IPS DF 19.7 (cell line): ENCODE results near the gene FNDC10.

Experiments used
- DNase-seq: peaks from one replicate; pipeline ENCODE4 v3.0.0-alpha.2; 2013; ENCODE audit warnings: low read depth, low spot score

FNDC10 gene

DNA sequence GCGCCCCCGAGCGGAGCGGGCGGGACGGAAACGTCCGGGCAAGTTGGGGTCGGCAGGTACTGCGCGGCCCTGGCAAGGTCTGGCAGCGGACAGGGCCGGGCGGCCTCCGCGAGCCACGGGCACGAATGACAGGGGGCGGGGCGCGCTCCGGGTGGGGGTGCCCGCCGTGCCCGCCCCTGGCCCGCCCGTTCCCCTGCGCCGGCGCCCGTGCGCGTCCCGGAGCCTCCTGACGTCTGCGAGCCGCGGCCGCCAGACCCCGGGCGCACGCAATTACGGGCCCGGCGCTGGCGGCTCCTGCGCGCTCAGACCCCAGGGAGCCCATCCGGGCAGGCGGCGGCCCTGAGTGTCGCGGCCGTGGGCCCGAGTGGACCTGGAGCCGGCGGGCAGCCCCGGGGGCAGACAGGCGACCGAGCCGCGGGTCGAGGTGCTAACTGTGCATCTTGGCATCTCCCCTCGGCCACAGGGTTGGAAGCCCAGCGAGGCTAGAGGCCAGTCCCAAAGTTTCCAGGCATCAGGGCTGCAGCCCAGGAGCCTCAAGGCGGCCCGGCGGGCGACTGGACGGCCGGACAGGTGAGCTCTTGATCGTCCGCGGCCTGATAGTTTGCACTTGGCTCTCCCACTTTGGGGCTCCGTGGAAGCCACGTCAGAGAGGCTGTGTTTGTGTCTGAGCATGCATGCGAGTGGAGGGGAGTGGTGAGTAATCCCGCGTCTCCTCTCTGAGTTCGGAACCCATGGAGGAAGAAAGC is 16.3 kb upstream of the FNDC10 start:
- no peak for DNase-seq

DNA sequence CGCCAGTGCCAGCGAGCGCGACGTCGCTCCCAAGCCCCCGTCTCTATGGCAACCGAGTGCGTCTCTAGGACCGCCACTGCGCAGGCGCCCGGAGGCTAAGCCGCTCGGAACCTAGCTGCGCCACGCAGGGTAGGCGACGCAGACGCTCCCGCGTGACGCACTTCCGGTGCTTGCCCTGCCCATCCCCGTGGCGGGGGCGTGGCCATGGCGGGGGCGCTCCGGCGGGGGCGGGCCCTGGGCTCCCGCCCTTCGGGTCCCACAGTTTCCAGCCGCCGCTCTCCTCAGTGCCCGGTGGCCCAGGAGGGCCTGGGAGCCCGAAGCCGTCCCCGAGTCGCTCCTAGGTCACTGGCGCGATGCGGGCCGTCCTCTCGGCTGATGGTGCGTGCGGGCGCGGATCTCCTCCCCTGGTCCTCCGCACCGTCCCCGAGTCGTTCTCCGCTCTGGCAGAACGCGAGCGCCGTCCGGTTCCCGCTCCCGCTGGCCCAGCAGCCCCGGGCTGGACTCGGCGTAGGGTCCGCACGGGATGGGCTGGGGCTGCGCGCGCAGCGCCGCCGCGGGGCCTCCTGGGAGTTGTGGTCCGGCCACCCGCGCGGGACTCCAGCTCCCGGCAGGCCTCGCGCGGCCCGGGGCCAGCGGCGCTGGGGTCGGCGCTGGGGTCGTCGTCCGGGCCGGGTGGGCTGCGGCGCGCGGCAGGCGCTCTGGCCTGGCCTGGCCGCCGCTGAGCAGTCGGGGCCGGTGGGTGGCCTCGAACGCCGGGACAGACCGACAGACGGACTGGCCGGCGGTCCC is 15.5 kb upstream of the FNDC10 start, which contains the start of gene MIB2:
MIB2 (plus strand) TSS at position 245 of the 789 bp plus-strand sequence. CDS start 7,953 bp downstream, outside the sequence.
- peak; percentile 85 for DNase-seq

DNA sequence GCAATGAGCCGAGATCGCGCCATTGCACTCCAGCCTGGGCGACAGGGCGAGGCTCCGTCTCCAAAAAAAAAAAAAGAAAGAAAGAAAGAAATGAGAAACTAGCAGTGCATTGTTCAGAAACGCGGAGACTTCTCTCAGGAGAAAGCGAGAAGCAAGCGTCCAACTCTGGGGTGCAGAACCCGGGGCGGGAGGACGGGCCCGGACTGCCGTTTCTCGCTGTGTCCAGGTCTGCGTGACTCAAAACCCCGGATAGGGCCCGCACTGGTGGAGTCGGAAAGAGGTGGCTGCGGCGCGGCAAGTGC is 15.0 kb upstream of the FNDC10 start:
- DNase-seq: no peak

DNA sequence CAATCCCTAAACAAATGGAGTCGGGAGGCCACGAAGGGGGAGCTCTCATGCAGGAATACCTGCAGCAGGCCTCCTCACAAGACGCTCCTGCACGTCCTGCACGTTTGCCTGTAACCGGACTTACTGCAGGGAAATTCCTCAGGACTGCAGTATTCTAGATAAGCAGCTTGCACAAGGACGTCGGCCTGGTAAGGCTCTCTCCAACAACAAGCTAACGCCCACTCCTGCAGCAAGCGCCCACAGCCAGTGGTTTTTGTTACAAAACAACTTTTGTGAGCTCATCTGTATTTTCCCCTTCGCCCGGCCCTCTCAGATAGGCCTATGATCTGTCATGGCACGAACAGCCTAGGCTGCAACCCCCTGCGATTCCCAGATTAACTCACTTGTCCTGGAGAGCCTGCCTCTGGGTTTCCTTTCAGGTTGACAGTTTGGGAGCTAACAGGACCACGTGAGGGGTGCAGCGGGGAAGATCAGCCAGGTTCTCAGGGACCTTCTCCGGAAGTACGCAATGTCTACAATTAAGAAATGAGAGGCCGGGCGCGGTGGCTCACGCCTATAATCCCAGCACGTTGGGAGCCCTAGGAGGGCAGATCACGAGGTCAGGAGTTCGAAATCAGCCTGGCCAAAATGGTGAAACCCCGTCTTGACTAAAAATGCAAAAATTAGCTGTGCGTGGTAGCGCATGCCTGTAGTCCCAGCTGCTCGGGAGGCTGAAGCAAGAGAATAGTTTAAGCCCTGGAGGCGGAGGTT is 14.4 kb upstream of the FNDC10 start:
- no peak for DNase-seq

DNA sequence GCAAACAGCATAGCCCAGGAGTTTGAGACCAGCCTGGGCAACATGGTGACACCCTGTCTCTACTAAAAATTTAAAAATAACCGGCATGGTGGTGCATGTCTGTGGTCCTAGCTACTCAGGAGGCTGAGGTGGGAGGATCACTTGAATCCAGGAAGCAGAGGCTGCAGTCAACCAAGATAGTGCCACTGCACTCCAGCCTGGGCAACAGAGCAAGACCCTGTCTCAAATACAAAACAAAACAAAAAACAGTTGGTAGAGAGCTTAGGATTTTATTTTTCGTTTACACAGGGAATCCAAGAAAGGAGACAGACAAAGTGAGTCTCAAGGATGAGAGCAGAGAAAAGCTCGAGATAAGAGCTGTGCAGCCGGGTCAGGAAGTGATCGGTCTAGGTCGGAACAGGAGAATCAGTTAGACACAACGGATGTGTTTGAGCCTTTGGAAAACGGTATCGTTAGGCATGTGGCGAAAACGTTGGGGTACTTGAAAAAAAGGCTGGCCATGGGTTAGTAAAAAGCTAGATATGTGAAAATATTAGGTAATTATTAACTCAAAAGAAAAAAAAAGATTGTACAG is 13.7 kb upstream of the FNDC10 start:
- DNase-seq: no peak

DNA sequence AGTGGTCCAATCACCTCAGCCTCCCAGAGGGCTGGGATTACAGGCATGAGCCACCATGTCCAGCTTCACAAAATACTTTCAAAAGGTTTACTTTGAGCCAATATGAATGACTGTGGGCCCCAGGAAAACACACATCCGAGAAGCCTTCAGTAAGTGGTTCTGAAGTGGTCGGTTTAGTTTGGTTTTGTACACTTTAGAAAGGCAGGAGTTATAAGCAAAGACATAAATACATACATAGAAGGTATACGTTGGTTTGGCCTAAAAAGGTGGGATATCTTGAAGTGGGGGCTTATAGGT is 12.1 kb upstream of the FNDC10 start:
- DNase-seq: no peak

DNA sequence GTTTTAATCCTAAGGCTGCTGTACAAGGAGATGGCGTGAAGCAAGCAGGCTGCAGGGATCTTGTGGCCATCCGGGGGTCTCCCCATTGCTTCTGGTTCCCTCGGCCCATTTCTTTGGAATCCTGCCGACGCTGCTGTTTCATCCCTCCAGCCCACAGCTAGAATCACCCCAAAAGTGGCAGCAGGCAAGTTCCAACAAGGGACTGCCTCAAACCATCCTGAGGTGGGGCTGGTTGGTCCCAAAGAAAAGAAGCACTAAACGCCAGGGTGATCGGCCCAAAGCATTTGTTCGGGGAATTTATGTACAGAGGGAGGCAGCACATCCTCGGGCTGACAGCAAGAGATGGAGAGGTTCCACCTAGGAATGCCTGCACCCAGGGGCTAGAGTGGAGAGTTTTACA is 10.9 kb upstream of the FNDC10 start:
- no peak for DNase-seq

DNA sequence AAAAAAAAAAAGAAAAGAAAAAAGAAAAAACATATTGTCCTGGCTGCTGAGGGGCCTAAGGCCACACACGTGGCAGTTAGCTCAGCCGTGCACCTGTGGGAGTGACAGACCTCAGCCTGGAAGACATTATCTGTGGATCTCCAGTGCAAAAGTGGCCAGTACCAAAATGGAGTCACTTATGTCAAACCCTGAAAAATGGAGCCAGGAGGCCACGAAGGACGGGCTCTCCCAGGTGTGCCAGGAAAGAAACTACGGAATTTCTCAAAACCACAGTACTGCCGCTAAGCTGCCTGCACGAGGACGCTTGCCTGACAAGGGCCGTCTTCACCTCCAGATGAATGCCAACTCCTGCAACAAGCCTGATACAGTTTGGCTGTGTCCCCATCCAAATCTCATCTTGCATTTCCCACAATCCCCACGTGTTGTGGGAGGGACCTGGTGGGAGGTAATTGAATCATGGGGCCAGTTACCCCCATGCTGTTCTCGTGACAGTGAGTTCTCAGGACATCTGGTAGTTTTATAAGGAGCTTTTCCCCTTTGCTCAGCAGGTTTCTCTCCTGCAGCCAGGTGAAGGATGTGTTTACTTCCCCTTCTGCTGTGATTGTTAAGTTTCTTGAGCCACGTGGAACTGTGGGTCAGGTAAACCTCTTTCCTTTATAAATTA is 10.0 kb upstream of the FNDC10 start:
- no peak for DNase-seq

DNA sequence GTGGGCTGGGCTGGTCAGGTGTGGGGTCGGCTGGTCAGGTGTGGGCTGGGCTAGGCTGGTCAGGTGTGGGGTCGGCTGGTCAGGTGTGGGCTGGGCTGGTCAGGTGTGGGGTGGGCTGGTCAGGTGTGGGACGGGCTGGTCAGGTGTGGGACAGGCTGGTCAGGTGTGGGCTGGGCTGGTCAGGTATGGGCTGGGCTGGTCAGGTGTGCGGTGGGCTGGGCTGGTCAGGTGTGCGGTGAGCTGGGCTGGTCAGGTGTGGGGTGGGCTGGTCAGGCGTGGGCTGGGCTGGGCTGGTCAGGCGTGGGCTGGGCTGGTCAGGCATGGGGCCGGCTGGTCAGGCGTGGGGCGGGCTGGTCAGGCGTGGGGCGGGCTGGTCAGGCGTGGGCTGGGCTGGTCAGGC is 6.3 kb upstream of the FNDC10 start:
- no peak for DNase-seq

DNA sequence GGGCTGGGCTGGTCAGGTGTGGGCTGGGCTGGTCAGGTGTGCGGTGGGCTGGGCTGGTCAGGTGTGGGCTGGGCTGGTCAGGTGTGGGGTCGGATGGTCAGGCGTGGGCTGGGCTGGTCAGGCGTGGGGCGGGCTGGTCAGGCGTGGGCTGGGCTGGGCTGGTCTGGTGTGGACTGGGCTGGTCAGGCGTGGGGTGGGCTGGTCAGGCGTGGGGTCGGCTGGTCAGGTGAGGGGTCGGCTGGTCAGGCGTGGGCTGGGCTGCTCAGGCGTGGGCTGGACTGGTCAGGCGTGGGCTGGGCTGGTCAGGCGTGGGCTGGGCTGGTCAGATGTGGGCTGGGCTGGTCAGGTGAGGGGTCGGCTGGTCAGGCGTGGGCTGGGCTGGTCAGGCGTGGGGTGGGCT is 5.8 kb upstream of the FNDC10 start:
- DNase-seq: no peak

DNA sequence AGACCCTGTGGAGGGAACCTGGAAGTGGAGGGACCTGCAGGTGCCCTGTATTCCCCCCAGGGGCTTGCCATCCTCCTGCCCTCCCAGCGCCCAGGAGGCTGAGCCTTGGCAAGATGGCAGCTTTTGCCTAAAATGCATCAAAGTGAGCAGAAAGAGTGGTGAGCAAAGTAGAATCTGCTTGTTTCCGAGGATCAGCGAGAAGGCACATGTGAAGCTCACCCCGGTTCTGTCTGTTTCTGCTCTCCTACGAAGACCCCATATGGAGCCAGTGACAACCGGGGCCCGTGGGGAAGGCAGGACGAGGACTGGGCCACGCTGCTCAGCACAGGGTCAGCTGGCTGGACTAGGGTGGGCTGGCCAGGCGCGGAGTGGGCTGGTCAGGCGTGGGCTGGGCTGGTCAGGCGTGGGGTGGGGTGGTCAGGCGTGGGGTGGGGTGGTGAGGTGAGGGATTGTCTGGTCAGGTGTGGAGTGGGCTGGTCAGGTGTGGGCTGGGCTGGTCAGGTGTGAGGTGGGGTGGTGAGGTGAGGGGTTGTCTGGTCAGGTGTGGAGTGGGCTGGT is 5.2 kb upstream of the FNDC10 start:
- no peak for DNase-seq

DNA sequence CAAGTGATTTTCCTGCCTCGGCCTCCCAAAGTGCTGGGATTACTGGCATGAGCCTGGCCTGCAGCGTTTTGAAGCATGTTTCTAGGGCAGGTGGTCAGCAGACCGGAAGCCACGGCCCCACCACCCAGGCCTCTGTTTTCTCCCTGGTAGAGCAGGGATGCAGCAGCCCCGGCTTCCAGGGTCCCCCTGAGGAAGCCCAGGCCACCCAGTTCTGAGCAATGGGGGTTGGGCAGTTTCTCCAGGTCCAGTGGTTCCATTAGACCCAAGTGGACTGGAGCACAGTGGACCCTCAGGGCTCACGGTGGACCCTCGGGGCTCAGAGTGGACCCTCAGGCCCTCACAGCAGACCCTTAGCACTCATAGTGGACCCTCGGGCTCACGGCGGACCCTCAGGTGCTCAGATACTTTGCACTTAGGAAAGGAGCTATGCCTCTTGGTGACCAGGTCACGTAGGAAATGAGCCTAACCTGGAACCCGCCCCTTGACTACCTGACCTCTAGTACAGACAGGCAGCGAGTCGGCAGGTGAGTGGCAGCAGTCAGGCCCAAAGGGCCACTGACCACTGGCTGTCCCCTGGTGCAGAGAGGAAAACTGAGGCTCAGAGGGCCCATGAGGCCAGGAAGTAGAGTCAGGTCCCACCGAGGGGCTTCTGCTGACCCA is 4.6 kb upstream of the FNDC10 start:
- no peak for DNase-seq

DNA sequence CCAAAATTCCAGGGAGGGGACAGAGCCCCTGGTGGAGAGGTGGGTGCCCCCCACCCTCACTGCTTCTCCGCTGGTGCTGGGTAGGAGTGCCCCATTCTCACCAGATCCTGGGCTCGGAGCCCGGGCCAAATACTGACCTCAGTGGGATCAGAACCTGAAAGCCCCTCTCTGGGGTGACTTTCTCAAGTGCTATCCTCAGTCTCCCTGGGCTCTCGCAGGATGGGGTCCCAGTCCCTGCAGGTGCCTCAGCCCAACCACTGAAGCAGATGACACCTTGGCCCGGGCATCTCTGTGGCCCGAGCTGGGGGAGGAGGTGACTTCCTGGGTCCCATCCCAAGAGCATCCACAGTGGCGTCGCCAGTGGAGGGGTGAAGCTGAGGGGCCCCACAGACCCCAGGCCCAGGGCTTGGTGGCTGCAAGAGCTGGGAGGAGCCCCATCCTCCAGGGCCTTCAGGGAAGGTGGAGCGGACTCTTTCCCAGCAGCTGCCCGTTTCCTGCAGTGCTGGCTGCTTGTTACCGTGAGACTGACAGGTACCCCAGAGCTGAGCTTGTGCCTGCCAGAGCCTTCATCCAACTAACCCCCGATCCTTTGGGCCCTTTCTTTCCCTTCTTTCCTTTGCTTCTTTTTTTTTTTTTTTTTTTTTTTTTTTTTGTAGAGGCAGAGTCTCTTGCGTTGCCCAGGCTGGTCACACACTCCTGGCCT is 3.9 kb upstream of the FNDC10 start:
- DNase-seq: no peak

DNA sequence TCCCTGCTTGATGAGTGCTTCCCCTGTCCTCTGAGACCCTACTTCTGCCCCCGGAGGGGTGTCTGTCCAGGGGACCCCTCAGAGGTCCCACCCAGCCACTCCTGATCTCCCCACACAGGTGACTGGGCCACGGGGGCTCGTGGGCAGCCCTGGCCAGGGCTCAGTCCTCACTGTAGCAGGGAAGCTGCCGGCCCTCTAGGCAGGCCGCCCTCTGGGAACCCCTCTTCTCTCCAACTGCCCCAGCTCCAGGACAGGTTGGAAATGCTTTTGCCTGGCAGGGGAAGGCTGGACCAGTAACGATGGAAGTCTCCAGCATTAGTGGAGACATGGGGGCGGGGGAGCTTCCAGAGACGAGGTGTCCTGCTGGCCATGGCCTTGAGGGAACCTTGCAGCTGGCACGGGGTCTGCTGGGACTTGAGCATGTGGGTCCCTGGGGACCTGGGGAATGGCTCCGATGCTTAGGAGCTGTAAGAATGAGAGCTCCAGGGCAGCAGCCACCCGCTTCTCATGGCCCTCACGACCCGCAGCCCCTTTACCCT is 3.1 kb upstream of the FNDC10 start:
- DNase-seq: no peak

DNA sequence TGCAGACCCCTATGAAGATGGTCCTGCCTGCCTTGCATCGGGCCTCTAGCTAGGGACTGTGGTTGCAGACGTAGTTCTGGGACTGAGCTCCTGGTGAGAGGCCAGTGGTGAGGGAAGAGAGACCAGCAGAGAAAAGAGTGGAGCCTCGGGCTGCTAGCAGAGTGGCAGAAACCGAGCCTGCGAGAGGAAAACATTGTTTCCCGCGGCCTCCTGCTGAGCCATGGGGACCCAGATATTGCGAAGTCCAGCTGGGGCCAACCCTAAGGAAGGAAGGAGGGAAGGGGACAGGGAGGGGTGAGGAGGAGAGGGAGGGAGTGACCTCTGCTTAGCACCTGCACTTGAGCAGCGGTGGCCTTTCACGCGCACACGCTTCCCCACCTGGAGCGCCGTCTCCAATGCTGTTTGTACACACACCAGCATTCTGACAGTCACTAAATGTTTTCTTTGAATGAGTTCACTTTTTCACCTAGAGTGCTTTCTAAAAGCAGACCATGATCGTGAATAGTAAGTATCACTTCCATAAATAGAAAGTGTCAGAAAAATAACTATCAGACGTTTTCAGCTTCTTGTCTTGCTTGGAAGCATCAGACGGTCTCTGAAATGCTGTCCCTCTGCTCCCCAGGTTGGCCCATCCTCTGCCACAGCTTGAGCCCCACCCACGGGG is 2.5 kb upstream of the FNDC10 start:
- no peak for DNase-seq

DNA sequence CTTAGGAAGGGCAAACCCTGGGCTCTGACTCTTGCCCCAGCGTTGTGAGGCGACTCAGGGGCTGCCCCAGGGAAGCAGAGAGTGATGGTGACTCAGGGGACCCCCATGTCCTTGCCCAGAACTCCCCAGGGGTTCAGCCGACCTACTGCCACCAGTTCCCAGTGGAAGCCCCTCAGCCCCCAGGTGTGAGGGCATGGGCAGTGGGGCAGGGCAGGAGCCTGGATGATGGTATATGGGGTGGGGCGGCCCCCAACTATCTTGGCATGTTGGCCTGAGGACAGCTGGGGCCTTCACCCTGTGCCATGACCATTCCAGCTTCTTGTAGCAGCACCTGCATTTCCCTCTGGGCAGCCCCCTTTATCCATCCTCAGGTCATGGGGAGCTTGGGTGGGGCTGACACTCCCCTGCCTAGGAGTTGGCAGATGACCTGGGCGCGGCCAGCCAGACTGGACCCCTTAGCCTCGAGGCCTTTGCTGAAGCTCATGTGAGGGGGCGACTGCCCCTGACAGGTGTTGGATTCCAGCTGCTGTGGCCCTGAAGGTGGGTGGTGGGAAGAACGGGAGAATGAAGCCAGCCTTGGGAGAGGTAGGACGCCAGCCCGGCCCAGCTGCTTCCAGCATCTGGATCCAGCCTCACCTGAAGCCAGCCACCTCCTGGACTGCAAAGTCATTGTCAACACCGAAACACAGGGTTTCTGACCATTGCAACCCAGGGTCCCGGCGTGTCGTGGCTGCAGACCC is 1.8 kb upstream of the FNDC10 start:
- DNase-seq: no peak

DNA sequence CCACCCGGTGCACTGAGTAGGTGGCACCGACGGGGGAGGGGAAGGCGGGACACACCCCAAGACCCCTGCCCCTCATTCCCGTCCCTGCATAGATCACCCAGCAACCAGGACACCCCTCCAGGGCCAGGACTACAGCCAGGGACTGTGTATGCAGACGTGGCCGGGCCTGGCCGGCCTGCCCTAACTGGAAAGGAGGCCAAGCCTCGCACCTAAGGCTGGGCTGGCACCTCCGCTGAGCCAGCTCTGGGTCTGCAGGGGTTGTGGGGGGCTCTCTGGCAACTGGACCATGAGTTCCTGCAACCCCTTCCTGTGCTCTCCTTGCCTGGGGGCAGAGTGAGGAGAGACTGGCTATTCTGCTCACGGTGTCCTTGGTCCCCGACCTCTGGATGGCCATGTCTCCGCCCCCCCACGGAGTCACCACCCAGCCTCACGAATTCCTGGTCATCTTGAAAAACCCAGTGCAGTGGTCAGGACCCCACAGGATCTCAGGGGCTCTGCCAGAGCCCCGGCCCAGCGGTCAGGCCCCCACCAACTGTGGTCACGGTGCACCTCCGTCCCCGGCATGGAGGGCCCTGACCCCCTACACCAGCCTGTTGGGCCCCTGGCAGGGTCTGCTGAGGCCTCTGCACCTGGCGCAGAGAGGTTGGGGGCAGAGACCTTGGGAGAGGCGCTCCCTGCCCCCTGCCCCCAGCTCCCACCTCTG is 1.1 kb upstream of the FNDC10 start:
- DNase-seq: no peak
